GM12874 (cell line): ENCODE measurements around the gene CDON.

Experiments
- TF ChIP-seq, protein P1 (sequence below): IDR thresholded peaks from 2 replicates; pipeline ENCODE4 v1.5.1; 2011; ENCODE audit warnings: low read depth, mild to moderate bottlenecking, control low read depth, low read length, moderate library complexity; ENCODE audit not compliant: insufficient read depth

The CDON gene

DNA sequence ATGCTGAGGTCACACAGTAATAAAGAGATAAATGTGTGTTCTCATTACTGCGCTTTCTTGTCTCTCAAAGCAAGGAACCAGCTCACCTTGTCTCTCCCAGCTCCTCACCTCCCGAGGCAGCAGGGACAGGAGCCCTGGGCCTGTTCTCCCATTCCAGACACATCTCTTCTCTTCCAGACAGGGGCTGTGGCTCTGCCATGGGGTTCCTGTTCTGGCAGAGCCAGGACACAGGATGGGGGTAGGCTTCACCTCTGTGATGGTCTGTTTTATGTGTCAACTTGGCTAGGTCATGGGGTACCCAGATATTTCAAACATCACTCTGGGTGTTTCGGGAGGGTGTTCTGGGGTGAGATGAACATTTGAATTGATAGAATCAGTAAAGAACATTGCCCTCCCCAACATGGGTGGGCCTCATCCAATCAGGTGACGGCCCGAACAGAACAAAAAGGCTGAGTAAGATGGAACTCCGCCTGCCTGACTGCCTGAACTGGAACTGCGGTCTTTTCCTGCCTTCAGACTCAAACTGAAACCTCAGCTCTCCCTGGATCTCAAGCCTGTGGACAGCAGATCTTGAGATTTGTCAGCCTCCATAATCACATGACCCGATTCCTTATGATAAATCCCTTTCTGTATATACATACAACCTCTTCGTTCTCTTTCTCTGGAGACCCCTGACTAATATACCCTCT, 118.9 kb downstream of the CDON start:
- TF ChIP-seq, protein P1, sequence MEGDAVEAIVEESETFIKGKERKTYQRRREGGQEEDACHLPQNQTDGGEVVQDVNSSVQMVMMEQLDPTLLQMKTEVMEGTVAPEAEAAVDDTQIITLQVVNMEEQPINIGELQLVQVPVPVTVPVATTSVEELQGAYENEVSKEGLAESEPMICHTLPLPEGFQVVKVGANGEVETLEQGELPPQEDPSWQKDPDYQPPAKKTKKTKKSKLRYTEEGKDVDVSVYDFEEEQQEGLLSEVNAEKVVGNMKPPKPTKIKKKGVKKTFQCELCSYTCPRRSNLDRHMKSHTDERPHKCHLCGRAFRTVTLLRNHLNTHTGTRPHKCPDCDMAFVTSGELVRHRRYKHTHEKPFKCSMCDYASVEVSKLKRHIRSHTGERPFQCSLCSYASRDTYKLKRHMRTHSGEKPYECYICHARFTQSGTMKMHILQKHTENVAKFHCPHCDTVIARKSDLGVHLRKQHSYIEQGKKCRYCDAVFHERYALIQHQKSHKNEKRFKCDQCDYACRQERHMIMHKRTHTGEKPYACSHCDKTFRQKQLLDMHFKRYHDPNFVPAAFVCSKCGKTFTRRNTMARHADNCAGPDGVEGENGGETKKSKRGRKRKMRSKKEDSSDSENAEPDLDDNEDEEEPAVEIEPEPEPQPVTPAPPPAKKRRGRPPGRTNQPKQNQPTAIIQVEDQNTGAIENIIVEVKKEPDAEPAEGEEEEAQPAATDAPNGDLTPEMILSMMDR = no peak

DNA sequence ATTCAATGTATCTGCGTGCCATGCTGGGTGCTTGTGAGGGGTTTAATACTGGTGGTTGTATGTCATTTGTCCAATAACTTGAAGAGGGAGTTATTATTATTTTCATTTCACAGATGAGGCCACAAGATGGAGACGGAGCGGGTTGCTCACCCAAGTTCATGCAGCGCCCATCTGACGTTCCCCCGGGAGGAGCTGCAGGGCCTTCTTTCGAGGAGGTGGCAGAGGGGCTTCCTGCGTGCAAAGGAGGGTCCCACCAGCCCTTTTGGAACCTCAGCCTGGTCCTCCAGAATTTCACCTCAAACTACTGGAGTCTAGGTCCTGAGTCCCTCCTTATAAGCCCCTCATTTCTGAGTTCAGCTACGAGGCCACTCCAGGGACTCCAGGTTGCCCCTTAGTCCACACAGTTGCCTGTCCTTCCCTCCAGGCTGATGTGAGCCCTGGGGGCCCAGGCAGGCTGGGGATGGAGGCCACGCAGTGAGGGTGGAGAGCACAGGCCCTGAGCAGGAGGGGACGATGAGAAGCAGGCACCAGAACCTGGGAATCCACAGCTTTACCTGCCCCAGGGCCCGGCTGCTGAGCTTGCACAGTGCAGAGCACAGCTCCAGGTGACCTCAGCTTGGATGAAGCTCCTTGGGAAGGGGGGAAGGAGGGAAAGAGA, 119.8 kb downstream of the CDON start:
- TF ChIP-seq, protein P1 = no peak

DNA sequence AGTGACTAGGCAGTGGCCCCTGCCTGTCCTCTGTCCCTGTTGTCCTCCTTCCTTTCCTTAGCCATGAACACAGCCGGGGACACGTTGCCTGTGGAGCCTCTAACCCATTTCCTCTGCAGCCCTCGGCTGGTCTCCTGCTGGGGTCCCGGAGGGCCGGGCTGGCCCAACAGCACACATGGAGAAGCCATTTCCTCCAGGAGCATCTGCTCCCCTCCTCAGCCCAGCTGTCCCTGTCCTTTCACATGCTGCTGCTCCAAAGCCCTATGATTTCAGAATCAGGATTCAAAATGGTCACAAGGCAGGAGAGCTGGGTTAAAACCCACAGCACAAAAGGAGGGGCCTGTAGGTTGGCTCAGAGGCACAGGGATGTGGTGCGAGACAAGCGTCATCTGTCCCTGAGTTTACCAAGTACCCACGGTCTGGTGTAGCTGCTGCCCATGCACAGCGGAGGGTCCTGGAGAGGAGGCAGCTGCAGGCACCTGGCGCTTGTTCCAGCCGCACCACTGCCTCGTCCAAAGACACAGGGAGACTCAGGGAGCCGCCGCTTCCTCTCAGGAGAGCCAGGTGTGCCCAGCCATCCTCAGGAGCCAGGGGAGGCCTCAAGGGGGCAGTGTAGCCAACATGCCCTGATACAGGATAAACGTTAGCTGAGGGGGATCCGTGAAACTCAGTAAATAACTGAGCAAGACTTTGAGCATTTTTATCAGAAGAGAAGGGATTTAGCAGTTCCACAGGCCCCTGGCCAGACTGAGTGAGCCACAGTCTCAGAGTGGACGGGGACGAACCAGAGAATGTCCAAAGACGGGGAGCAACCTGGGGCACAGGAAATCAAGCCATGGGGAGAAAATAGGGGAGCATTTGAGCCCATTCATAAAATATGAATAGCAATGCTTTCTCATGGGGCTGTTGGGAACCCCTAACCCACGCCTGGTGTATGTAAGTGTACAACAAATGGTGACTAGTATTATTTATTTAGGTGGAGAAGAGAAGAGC, 120.8 kb downstream of the CDON start:
- TF ChIP-seq, protein P1 = peak; percentile 75

DNA sequence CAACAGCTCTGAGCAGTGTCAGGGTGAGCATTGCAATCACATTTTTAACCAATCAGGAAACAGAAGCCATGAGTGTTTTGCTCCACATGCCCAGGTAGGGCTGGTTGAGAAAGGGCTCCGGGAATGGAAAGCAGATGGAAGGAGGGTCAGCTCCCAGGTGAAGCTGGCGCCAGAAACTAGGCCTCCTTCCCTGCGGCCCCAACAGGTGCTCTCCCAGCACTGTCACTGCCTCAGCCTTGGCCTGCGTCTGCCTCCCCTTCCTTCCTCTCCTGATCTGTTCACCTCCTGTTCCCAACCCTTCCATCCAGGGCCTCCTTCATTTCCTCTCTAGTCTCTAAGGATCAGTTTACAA, 121.4 kb downstream of the CDON start:
- TF ChIP-seq, protein P1 = no peak

- TF ChIP-seq, protein P1 = no peak
These were observed 122.5 kb downstream of the CDON start for GRCh38 chr11:125940145-125940544.

DNA sequence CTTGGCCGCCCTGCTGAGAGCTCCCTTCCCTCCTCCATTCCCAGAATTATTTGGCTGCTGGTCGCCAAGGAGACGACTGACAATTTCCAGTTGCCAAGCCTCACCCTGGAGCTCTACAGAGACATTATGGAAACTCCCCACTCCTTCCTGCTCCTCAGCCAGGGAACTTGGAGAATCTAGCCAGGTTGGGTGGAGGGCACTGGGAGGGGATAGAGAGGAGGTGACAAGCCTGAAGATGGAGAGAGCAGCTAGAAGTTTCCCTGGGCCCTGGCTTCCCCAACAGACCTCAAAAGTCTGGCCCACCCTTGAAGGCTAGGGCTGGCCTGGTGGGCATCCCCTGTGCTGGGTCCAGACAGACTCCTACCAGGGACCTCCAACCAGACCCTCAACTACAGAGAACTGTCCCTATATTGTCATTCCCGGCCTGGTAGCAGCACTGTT, 123.6 kb downstream of the CDON start:
- TF ChIP-seq, protein P1 = no peak

DNA sequence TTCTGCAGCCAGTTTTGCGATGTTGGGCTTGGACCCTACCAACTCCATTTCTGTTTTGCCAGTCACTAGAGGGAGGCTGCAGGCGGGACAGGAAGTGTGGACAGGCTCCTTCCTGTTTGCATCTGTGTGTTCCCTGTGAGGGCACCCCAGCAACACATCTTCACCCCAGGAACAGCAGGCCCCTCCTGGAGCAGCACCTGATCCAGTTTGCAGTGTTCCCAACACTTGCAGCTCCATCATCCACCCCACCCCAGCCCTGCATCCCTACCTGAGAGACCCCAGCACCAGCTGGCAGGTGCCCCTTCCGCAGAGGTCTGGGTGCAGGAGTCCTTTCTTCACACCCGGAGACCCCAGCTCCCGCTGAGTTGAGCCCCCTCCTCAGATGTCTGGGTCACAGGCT, 124.2 kb downstream of the CDON start:
- TF ChIP-seq, protein P1 = no peak
